ENCODE measurements around the gene WNK3.
A peak's percentile ranks its signal among the peaks of the same experiment; 100 is the strongest.
"Not testable (repeated sequence)": the region's sequence is repeated elsewhere in the genome, so short reads cannot be mapped to it uniquely, and the experiment has no call there.

Gene WNK3

GRCh38 chrX:54358424-54359211 lies 772 bp upstream of the WNK3 start:
- in situ Hi-C loops (cut with HindIII; ENCODE audit: low sequenced_read_pairs) = no loop called here
- peak overlapping the region; percentile 60 for H3K4me3 ChIP-seq (ENCODE audit: low read depth, low read length)
- peak; percentile 27 for DNase-seq (ENCODE audit: low read depth)
- no peak for TF ChIP-seq CTCF (IDR thresholded peaks at IDR 0.05; ENCODE audit: low read depth, low read length, missing control alignments)

- H3K4me3 ChIP-seq (ENCODE audit: low read depth, low read length) = no peak overlapping the region
- TF ChIP-seq CTCF (IDR thresholded peaks at IDR 0.05; ENCODE audit: low read depth, low read length, missing control alignments) = no peak
- no peak for DNase-seq (ENCODE audit: low read depth)
- in situ Hi-C loops (cut with HindIII; ENCODE audit: low sequenced_read_pairs) = no loop called here
Measured at GRCh38 chrX:54352677-54353076, 5.2 kb downstream of the WNK3 start.

- in situ Hi-C loops (cut with HindIII; ENCODE audit: low sequenced_read_pairs); DNase-seq (ENCODE audit: low read depth); H3K4me3 ChIP-seq (ENCODE audit: low read depth, low read length): not testable (repeated sequence)
Measured at GRCh38 chrX:54337383-54337782, 20.5 kb downstream of the WNK3 start.

GRCh38 chrX:54325077-54325476 lies 32.8 kb downstream of the WNK3 start:
- no peak for TF ChIP-seq CTCF (IDR thresholded peaks at IDR 0.05; ENCODE audit: low read depth, low read length, missing control alignments)
- in situ Hi-C loops (cut with HindIII; ENCODE audit: low sequenced_read_pairs) = no loop called here
- H3K4me3 ChIP-seq (ENCODE audit: low read depth, low read length) = no peak overlapping the region
- no peak for DNase-seq (ENCODE audit: low read depth)

DNA sequence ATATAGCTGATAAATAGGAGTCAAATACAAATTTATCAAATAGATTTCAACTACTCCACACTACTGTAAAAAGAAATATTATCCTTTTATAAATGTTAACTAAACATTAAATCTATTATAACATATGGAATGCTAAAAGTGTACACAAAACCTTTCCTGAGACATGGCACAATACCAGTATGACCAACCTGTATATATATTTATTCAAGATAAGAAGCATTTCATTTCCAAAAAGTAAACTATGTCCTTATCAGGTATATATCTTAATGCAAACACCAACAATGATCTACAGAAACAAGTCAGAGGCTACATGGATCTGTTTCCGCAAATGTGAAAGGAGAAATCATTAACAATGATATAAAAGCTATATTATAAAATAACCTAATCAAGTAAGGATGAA lies 37.8 kb downstream of the WNK3 start:
- no peak for DNase-seq (ENCODE audit: low read depth)
- no peak for TF ChIP-seq CTCF (IDR thresholded peaks at IDR 0.05; ENCODE audit: low read depth, low read length, missing control alignments)
- H3K4me3 ChIP-seq (ENCODE audit: low read depth, low read length) = no peak overlapping the region
- in situ Hi-C loops (cut with HindIII; ENCODE audit: low sequenced_read_pairs) = no loop called here

- in situ Hi-C loops (cut with HindIII; ENCODE audit: low sequenced_read_pairs) = no loop called here
- no peak overlapping the region for H3K4me3 ChIP-seq (ENCODE audit: low read depth, low read length)
- no peak for TF ChIP-seq CTCF (IDR thresholded peaks at IDR 0.05; ENCODE audit: low read depth, low read length, missing control alignments)
- no peak for DNase-seq (ENCODE audit: low read depth)
Measured at GRCh38 chrX:54306379-54306778, 51.5 kb downstream of the WNK3 start.

DNA sequence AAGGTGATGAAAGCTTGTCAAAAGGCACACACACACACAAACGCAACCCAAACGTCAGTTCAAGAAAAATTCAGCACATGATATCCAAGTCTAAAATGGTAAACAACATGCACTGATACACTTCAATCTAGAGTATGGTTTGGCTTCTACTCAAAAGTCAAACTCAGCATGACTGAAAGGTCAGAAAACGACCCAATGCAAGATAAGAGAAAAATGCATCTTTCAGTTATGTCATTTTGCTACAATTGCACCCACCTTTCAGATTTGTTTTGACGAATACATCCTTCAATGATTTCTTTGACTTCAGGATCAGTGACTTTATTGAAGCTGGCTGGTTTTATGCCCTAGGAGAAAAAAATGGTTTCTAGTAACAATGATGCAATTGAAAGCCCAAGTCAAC lies 56.3 kb downstream of the WNK3 start:
- no peak for TF ChIP-seq CTCF (IDR thresholded peaks at IDR 0.05; ENCODE audit: low read depth, low read length, missing control alignments)
- DNase-seq (ENCODE audit: low read depth) = no peak
- in situ Hi-C loops (cut with HindIII; ENCODE audit: low sequenced_read_pairs) = no loop called here
- no peak overlapping the region for H3K4me3 ChIP-seq (ENCODE audit: low read depth, low read length)

Data from astrocyte of the cerebellum (primary cell).